Measurements from ENCODE around the gene B4GALT3.

B4GALT3 gene

DNA sequence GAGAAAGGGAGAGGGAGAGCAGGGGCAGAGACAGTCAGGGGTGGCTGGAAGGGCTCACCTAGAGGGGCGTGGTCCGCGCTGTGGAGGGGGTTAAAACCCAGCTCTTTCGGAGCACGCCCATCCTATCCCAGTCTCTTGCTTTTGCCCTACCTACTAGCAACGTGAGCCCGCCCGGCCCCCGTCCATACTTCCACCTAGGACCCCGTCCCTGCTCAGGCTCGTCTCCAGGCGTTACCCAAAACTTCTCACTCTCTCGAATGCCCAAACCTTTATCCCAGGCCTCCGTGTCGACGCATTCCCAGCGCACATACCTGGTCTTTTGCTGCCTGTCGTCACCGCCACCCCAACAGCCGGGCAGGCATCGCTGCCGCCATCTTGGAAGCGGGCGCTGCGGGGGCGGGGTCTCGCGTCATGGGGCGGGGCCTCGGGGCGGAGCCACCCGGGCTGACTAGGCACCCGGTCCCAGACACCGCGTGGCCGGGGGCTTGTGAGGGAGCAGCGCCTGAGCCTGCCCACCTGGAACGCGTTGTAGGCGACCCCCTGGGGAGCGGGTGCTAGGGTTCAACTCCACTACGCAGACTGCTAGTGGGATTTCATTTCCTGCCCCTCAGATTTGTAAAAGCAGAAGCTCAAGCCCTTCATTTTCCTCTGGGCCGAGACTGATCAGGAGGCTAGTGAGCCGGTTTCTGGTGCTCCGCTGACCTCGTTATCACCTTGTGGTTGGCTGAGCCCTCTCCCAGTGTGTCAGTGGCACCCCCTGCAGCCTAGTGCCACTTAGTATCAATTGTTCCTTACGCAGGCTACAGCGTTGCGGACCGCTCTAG is at the start of gene B4GALT3:
B4GALT3 (minus strand) TSS at position 396 of the 824 bp plus-strand sequence. CDS start 1,447 bp downstream, outside the sequence.
- TF ChIP-seq GATA2 (IDR thresholded peaks at IDR 0.05; ENCODE audit: low read depth, low read length) (no peak), GATA3 (IDR thresholded peaks at IDR 0.05; ENCODE audit: low read depth, low read length) (no peak)

DNA sequence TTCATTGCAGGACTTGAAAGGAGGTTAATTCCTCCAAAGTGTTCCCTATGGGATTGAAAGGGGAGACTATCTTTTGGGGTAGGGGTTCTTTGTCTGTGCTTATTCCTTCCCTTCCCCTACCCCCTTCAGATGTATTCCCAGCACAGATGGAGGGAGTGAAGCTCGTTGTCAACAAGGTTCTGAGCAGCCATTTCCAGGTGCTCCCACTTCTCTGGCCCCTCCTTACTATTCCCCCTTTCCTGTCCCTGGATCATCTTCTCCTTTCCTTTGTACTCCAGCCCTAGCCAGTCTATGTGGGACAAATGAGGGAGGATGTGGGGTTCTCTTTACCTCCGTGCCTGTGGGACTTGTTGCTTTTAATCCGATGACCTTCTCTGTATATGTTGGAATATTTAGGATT is 49.5 kb upstream of the B4GALT3 start:
- TF ChIP-seq GATA3 (IDR thresholded peaks at IDR 0.05; ENCODE audit: low read depth, low read length) (no peak), GATA2 (IDR thresholded peaks at IDR 0.05; ENCODE audit: low read depth, low read length) (no peak)

DNA sequence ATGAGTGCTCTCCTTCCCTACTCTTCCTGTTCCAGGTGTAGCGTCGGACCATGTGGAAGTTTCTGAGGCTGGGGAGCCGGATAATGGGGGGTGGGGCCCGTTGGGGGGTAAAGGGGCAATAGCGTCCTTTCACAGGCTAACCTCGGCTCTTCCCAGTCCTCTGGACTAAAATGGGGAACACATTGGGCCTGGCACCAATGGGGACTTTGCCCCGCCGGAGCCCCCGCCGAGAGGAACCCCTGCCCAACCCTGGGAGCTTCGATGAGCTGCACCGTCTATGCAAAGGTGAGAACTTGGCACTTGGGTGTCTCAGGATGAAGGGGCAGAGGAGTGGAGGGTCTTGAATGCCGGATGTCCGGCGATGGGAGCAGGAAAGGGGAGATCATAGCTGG is 49.0 kb upstream of the B4GALT3 start:
- TF ChIP-seq GATA3 (IDR thresholded peaks at IDR 0.05; ENCODE audit: low read depth, low read length) (no peak), GATA2 (IDR thresholded peaks at IDR 0.05; ENCODE audit: low read depth, low read length) (no peak)

DNA sequence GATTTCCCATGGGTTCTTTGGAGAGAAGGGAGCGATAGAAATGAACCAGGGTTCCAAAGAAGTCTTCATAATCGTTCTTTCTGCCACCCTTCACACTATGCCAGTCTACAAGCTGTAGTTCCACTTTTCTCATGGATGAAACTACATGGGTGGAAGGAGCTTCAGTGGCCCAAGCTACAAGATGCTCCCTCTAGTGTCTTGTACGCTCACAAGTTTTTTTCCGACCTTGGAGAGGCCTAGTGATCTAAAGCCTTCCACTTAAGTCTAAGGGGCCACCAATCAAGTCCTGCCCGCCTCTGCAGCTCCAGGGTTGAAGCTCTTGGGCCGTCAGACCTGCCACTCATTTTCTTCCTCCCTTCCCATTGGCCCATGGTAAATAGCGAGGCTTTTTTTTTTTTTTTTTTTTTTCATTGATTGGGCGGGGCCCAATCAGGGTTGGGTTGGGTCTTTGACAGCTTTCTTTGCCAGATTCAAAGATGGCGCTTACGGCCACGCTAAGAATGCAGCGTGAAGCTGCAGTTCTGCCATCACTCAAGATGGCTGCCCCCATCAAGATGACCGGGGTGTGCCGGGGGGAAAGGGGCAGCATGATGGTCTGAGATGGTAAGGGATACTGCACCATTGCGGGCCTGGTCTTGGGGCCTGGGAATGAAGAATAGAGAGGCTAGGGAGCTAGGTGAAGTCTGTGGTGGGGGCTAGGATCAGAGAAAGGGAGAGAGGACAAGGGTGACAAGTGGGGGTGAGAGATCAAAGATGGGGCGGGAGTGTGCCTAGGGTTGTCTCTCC is 48.4 kb upstream of the B4GALT3 start, which contains the start of gene TOMM40L:
TOMM40L (plus strand) TSS at position 527 of the 786 bp plus-strand sequence. CDS start 430 bp downstream, outside the sequence.
- TF ChIP-seq GATA2 (IDR thresholded peaks at IDR 0.05; ENCODE audit: low read depth, low read length) = no peak; the same call in 1 of the 2 replicates
- TF ChIP-seq GATA3 (IDR thresholded peaks at IDR 0.05; ENCODE audit: low read depth, low read length) = no peak

DNA sequence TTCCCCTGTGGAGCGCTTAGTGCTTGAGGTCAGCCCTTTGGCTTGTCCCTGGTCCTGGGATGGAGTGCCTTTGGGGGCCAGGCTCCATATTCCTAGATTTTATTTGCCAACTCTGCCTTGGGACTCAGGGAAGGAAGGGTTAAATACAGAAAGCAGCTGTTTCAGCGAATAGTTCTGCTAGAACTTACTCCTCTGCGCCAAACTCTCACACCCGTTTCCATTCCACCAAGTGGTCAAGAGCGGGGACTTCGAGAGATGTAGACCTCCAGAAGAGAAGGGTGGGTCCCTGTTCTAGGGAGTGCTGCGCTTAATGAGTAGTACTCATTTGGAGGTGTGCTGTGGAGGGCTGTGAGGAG is 47.8 kb upstream of the B4GALT3 start:
- TF ChIP-seq GATA3 (IDR thresholded peaks at IDR 0.05; ENCODE audit: low read depth, low read length) (no peak), GATA2 (IDR thresholded peaks at IDR 0.05; ENCODE audit: low read depth, low read length) (no peak)

DNA sequence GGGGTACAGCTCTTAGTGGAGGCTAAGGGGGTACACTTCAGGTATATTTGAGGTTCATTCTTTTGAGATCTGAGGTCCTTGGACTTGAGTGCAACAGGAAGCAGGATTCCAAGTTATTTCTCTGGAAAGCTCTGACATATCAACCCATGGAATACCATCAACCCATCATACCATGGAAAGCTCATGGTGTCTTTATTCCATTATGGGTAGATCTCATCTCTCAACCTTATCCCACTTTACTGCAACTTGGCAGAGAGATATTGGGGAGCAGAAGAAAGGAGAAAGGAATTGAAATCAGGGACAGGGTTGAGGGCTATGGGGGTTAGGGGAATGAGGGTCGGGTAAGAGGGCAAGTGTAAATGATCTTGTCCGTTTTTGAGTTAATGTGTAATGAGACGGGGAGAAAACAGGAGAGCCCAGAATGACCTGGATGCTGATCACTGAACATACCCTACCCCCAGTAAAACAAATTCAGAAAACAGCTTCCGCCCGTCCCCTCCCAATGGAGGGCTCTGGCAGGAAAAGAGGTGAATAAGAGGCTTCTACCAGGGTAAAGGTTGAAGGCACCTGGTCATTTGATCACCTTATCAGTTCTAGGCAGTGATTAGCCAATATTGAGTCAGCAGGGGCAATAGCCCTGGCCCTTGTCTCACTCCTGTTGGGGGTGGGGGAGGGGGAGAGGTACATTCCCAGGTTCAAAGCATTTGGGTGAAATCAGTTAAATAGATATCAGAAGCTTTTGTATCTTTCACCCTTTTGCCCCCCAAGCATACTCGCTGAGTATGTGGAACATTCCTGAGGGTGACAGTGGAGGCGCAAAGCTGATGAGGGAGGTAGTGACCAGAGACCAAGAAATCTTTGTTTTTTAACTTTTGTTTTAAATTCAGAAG is 46.7 kb upstream of the B4GALT3 start:
- no peak for TF ChIP-seq GATA2 (IDR thresholded peaks at IDR 0.05; ENCODE audit: low read depth, low read length)
- TF ChIP-seq GATA3 (IDR thresholded peaks at IDR 0.05; ENCODE audit: low read depth, low read length) = no peak

DNA sequence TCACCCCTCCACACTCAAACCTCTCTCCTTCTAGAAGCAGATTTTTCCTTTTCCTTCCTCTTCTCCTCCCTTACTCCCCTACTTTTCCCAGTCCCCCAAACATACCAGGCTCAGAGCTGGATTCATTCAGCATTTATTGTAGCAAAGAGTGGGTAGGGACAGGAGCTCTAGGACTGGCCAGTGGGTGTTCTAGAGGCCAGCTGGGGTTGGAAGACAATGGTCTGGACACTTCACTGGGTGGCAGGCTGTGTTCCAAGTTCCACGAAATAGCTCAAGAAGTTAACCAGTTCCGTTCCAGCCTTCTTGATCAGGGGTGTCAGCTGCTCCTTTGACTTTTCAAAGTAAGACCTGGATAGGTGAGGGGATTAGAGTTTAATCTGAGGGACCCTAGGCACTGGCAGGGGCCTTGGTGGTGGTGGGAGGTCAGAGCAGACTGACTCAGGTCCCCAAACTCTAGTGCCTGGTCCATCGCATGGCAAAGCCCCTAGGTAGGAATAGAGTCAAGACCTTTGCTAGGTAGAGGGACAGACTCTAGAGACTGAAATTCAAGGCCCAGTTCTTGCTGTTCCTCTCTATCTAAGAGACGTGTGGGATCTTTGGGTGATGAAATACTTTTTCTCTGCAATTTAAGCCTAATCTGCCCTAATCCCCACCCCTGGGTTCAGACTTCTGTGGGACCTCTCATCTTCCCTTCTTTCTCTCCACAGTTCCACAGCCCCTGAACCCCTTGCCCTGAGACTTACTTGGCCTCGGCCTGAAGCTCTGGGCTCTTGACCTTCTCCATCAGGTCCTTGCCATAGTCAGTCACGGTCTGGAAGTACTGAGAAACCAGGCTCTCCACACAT is 45.1 kb upstream of the B4GALT3 start:
- TF ChIP-seq GATA3 (IDR thresholded peaks at IDR 0.05; ENCODE audit: low read depth, low read length) (no peak), GATA2 (IDR thresholded peaks at IDR 0.05; ENCODE audit: low read depth, low read length) (no peak)

DNA sequence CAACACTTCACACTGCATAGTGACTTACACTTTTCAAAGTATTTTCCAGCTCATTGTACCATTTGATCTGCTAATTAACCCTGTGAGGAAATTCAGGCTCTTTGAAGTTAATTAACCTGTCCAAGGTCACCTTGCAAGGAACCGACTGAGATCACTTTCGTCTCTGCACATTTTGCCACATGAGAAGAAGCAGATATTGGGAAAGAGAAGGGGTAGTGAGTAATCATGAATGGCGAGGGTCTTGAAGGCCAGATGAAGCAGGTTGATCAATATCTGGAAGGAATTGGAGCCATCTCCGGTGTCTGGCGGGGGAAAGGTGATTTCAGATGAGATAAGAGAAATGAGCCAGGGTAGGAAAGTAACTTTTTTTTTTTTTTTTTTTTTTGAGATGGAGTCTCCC is 42.7 kb upstream of the B4GALT3 start:
- TF ChIP-seq GATA2 (IDR thresholded peaks at IDR 0.05; ENCODE audit: low read depth, low read length) (no peak), GATA3 (IDR thresholded peaks at IDR 0.05; ENCODE audit: low read depth, low read length) (no peak)

DNA sequence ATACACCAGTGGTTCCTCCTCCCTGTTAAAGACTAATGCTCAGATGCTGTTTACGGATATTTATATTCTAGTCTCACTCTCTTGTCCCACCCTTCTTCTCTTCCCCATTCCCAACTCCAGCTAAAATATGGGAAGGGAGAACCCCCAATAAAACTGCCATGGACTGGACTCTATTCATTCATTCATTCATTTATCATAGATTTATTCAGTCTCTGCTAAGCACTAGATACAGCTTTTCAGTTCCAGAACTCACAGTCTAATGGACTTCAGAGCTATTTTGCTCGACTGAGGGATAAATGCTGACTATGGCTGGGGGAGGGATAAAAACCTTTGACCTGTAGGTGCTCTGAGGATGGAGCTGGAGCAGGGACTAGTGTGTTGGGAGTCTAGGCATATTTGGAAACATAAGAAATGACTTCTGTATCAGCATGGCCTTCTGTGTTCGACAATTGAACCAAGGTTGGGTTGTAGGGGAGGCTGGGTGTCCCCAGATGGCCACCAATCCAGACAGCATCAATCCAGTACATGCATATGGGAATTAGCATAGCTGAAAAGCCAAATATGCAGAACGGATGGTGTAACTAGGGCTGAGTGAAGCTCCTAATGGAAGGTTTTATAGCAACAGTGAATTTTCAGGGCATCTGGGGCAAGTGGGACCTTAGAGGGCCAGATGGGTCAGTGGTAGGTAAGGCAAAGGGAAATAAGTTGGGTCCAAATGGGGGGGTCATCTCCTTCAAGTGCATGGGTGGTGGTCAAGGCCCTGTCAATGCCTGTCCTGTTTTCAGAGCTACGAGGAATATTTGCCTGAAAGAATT is 42.0 kb upstream of the B4GALT3 start:
- no peak for TF ChIP-seq GATA3 (IDR thresholded peaks at IDR 0.05; ENCODE audit: low read depth, low read length)
- TF ChIP-seq GATA2 (IDR thresholded peaks at IDR 0.05; ENCODE audit: low read depth, low read length) = no peak

DNA sequence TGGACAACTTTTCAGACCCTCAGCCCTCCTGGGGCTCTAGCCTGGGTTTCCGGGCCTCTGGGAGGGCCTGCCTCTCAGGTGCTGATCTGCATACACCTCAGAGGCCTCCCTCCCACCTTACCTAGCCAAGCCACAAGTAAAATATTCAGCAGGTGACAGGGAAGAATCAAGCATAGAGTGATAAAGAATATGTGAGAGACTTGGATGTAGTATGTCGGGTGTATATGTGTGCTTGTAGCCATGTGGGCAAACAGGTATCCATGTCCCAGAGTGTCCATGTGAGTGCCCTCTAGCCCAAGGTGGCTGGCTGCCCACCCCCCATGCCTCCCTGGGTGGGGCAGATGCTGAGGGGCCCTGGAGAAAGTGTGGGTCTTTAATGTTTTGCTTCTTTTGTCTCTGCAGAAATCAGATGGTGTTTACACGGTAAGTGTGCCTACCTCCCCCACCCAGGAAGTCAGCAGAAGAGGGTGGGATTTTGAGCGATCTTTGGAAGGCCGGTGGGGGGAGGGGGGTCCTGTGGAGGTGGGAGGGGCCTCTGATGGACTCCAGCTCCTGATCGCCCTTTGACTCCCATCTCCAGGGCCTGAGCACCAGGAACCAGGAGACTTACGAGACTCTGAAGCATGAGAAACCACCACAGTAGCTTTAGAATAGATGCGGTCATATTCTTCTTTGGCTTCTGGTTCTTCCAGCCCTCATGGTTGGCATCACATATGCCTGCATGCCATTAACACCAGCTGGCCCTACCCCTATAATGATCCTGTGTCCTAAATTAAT is 41.2 kb upstream of the B4GALT3 start:
- TF ChIP-seq GATA2 (IDR thresholded peaks at IDR 0.05; ENCODE audit: low read depth, low read length) = no peak

DNA sequence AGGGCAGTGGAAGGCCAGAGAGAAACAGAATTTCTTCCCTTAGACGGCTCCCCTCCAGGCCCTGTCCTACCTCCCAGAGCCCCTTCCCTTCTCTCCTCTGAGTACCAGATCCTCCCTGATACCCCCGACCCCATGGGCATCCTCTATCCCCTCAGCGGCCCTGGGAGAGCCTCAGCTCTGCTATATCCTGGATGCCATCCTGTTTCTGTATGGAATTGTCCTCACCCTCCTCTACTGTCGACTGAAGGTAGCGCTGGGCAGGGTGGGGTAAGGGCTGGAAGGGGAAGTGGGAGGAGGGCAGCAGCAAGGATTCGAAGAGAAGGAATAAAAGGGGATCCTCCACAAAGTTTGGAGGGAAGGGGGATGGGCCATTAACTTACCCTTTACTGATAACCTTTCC is 40.5 kb upstream of the B4GALT3 start:
- TF ChIP-seq GATA2 (IDR thresholded peaks at IDR 0.05; ENCODE audit: low read depth, low read length) = no peak
- no peak for TF ChIP-seq GATA3 (IDR thresholded peaks at IDR 0.05; ENCODE audit: low read depth, low read length)

Measured in SH-SY5Y (cell line).